HG03097 (cell line): ENCODE measurements around the gene ST3GAL2.
"Not testable (repeated sequence)": the region's sequence is repeated elsewhere in the genome, so short reads cannot be mapped to it uniquely, and the experiment has no call there.

ENCODE experiments used
- ATAC-seq: cut with Tn5 transposase; IDR thresholded peaks from one replicate; pipeline ENCODE4 v1.9.1; 2021; ENCODE audit not compliant: unreplicated experiment, low FRiP score

Gene ST3GAL2

DNA sequence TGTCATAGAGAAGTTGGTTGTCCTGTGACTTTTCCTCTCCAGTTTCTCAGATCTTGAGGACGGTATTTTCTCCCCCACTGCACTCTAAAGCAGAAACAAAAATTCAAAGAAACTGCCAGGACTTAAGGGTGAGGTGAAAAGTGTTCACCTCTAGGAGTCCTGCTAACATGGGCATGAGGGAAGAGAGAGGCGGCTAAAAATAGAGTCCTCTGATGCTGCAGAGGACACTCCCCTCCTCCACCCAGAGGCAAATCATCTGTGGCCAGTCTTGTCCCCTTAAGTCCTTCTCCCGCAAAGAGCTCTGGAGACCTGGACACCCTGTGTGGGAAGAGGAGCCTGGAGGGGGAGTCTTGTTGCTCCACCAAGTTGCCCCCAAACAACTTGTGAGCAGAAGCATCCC is 96.9 kb downstream of the ST3GAL2 start:
- ATAC-seq, result no peak

DNA sequence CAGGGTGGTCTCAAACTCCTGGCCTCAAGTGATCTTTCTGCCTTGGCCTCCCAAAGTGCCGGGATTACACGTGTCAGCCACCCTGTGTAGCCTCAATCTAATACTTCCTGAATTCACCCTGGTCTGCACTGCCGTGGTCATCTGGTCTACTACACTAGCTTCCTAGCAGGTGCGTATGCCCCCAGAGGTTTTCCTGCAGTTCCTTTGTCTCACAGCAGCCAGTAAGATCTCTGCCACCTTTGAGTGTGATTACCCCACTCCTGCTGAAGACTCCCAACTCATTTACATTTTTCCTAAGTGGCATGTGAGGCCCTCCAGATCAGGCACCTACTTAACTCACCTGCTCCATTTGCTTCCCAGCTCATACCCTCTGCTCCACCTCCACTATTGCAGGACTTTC is 97.3 kb downstream of the ST3GAL2 start:
- no peak for ATAC-seq

DNA sequence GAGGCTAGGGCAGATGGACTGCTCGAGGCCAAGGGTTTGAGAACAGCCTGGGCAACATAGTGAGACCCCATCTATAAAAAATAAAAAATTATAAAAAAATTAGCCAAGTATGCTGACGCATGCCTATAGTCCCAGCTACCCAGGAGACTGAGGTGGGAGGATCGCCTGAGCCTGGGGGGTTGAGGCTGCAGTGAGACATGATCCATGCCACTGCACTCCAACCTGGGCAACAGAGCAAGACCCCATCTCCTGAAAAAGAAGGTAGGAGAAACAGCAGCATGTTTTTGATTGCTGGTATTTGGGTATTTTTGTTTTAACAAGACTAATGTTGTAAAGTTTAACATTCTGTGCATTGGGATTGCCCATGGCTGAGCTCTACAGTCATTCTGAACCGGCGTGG is 101.1 kb downstream of the ST3GAL2 start:
- no peak for ATAC-seq

DNA sequence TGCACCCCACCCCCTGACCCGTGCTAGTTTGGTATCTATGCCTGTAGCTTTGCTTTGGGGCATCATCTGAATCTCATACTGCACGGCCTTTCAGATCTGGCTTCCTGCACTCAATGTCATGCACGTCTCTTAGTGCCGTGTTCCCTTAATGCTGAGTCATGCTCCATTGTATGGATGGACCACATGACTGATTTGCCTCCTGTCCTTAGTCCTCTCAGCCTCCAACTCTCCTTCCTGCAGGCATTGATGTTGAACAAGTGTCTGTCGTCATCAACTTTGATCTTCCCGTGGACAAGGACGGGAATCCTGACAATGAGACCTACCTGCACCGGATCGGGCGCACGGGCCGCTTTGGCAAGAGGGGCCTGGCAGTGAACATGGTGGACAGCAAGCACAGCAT is 106.2 kb downstream of the ST3GAL2 start:
- ATAC-seq, result not testable (repeated sequence)

- no peak for ATAC-seq
These were observed 107.1 kb downstream of the ST3GAL2 start for GRCh38 chr16:70331588-70332358.

- ATAC-seq, result no peak
These were observed 107.8 kb downstream of the ST3GAL2 start for GRCh38 chr16:70331091-70331490.
